HG03378 (cell line): ENCODE measurements around the gene POLE4.

Experiments used
- ATAC-seq: cut with Tn5 transposase; IDR thresholded peaks from one replicate; pipeline ENCODE4 v1.9.1; 2021; ENCODE audit warnings: mild to moderate bottlenecking, moderate library complexity; ENCODE audit not compliant: unreplicated experiment

POLE4 gene

GRCh38 chr2:74985978-74986609 lies 27.7 kb downstream of the POLE4 start:
- ATAC-seq: no peak

DNA sequence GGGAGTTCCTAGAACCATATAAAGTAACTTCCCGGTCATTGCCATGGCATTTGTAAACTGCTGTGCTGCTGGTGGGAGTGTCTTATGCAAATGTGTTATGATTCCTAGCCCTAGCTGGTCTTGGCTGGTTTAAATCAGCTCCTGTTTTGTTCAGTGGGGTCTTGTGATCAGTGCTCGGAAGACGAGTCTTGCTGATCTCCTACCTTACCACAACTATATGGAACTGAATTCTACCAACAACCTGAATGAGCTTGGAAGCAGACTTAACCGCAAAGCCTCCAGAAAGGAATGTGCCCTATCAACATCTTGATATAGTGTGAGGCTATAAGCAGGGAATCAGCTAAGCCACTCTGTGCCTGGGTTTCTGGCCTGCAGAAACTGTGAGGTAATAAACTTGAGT lies 33.5 kb downstream of the POLE4 start:
- ATAC-seq: no peak

DNA sequence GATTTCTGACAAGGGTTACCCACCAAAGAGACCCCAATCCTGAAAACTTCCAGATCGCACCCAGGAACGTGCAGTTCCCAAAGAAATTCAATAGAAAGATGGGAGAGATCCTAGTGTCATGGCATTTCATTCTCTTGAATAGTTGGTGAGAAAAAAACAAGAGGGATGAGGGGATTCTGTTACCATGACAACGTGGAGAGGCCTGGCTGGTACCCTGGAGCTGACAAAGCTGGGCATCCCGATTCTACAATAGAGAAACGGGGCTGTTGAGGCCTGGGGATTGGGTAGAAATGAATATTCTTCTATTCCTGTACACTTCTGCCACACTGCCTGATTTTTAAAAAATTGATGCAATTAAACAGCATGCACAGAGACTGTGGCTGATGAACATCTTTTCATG lies 41.0 kb downstream of the POLE4 start:
- ATAC-seq: no peak

GRCh38 chr2:75002007-75002406 lies 43.6 kb downstream of the POLE4 start:
- ATAC-seq: no peak

- ATAC-seq: no peak
Measured at GRCh38 chr2:75003276-75003675, 44.8 kb downstream of the POLE4 start.

- ATAC-seq: no peak
Measured at GRCh38 chr2:75003773-75004172, 45.3 kb downstream of the POLE4 start.

DNA sequence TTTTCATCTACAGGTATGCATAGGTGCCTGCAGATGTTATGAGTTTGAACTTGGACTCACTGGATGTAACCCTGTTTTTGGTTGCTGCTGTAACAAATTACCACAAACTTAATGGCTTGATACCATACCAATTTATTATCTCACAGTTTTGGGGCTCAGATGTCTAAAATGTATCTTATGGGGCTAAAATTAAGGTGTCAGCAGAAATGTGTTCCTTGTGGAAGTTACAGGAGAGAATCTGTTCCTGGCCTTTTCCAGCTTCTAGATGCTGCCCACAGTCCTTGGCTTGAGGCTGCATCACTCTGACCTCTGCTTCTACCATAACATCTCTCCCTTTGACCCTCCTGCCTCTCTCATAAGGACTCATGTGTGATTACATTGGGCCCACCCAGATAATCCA lies 47.6 kb downstream of the POLE4 start:
- no peak for ATAC-seq

GRCh38 chr2:75007061-75007460 lies 48.6 kb downstream of the POLE4 start:
- no peak for ATAC-seq

GRCh38 chr2:75007819-75008218 lies 49.4 kb downstream of the POLE4 start:
- ATAC-seq: no peak

- ATAC-seq: no peak
Measured at GRCh38 chr2:75010571-75010970, 52.1 kb downstream of the POLE4 start.

GRCh38 chr2:75012080-75012479 lies 53.6 kb downstream of the POLE4 start:
- ATAC-seq: no peak

DNA sequence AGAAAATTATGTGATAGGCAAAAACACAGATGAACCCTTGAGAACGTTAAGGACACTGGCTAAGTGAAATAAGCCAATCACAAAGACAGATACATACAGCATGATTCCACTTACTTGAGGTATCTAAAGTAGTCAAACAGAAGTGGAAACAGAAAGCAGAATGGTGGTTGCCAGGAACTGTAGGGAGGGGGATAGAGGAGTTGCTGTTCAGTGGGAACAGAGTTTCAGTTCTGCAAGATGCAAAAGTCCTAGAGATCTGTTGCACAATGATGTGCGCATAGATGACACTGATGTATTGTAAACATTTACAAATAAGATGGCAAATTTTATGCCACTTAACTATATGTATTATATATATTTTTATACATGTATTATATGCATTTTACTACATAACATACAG lies 59.7 kb downstream of the POLE4 start:
- no peak for ATAC-seq
